Measurements from ENCODE around the gene HRNR.
A peak's percentile ranks its signal among the peaks of the same experiment; 100 is the strongest.

DNA sequence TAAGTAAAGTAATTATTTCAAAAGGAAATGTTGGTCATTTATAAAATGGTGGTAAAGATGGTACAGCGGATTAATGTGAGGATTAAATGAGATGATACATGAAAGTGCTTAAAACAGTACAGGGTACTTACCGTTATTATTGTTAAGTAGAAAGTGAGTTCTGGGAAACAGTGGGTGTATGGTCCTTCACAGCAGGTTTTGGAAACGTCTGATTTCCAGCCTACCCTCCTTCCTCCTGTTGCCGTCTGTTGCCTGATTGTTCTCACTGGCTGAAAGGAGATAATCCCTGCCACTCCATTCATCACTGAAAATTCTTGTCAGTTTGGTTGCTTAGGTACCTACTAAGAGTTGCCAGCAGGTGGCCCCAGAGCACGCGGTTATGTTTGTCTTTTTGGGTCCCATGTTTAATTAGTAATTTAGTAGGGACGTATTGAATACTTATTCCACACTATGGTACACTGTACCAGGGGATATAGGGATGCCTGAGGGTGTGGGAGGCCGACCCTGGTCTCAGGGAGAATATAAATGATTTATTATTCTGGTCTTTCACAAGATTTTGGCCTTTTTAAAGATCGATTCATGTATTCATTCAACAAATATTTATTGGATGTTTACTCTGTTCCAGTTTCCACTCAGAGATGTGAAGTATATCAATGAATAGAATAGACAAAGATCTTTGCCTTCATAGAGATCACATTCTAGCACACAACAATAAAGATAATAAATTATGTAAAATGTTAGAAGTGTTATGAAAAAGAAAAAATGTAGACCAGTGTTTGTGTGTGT lies 34.1 kb downstream of the HRNR start:
- TF ChIP-seq, protein P1, sequence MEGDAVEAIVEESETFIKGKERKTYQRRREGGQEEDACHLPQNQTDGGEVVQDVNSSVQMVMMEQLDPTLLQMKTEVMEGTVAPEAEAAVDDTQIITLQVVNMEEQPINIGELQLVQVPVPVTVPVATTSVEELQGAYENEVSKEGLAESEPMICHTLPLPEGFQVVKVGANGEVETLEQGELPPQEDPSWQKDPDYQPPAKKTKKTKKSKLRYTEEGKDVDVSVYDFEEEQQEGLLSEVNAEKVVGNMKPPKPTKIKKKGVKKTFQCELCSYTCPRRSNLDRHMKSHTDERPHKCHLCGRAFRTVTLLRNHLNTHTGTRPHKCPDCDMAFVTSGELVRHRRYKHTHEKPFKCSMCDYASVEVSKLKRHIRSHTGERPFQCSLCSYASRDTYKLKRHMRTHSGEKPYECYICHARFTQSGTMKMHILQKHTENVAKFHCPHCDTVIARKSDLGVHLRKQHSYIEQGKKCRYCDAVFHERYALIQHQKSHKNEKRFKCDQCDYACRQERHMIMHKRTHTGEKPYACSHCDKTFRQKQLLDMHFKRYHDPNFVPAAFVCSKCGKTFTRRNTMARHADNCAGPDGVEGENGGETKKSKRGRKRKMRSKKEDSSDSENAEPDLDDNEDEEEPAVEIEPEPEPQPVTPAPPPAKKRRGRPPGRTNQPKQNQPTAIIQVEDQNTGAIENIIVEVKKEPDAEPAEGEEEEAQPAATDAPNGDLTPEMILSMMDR (IDR thresholded peaks at IDR 0.05; ENCODE audit: low read depth, low read length) = peak; percentile 93
- TF ChIP-seq EZH2phosphoT487 (IDR thresholded peaks at IDR 0.05; ENCODE audit: low read depth) = no peak
